HCT116 (cell line): ENCODE results near the gene COMMD1. TPM values are rescaled to one million over a fixed set of nuclear protein-coding genes. Genes with fewer than 3 reads are reported as not detected.
A peak's percentile ranks its signal among the peaks of the same experiment; 100 is the strongest.

Experiments used
- ATAC-seq: fragments of 200-7000 bp; cut with Tn5 transposase; 2 replicates; pipeline ENCODE4 v1.9.1; 2020; ENCODE audit warnings: mild to moderate bottlenecking, moderate library complexity
- BruUV-seq: library from RNA; stranded (reverse); fragments of 400-500 nt; replicated peaks from 2 replicates; lab custom pipeline; 2021; lab: Mats Ljungman, UMichigan
- CTCF ChIA-PET: fragments of 300-600 bp; sonication (Branson Sonifier 250); formaldehyde crosslinking; loops from one replicate; lab custom pipeline; 2021; ENCODE audit warnings: antibody characterized with exemption; lab: Charles Lee
- POLR2A ChIA-PET: fragments of 300-600, 350-600 bp; sonication (Branson Sonifier 250); formaldehyde crosslinking; loops from one replicate; lab custom pipeline; 2021; ENCODE audit warnings: antibody characterized with exemption; lab: Charles Lee
- RAD21 ChIA-PET, 2 experiments: fragments of 300-600 bp; sonication (Branson Sonifier 250); formaldehyde crosslinking; loops; one replicate each; lab custom pipeline; 2023; ENCODE audit warnings: low total read pairs in 2 of 2; ENCODE audit not compliant: uncharacterized antibody in 2 of 2, unreplicated experiment in 2 of 2, low non-redundant PET in 1 of 2; lab: Charles Lee
- DNase-seq: peaks from one replicate; pipeline ENCODE4 v3.0.0-alpha.2; 2010; ENCODE audit warnings: low read depth, low spot score
- H2AFZ ChIP-seq: fragments of 200-600 bp; shearing (Covaris generic), sonication (generic); 2 replicates; pipeline ENCODE4 v1.6.1; 2017; ENCODE audit warnings: low read depth, mixed run types, mixed read lengths, antibody characterized with exemption, low read length; ENCODE audit not compliant: poor library complexity, severe bottlenecking
- H3K27ac ChIP-seq: 2 replicates; pipeline ENCODE4 v1.5.1; 2012; ENCODE audit warnings: low read depth, low read length
- H3K27me3 ChIP-seq: fragments of 200-600 bp; sonication (generic); 2 replicates; pipeline ENCODE4 v1.6.1; 2016; ENCODE audit warnings: mixed run types, low read length, mixed read lengths; ENCODE audit not compliant: insufficient read depth
- H3K36me3 ChIP-seq, 2 experiments: fragments of 200-500 bp in 1 of 2; fragments of 200-600 bp in 1 of 2; sonication (Bioruptor generic) in 1 of 2; sonication (generic) in 1 of 2; 2 replicates each; pipeline versions ENCODE4 v1.5.1 to v1.6.1; 2014 to 2016; ENCODE audit warnings: low read length in 2 of 2, inconsistent platforms in 1 of 2, mixed read lengths in 1 of 2, mixed run types in 1 of 2; ENCODE audit not compliant: insufficient read depth in 2 of 2, control insufficient read depth in 1 of 2
- H3K4me1 ChIP-seq, 2 experiments: fragments of 200-600 bp in 1 of 2; sonication (generic) in 1 of 2; 2 replicates each; pipeline versions ENCODE4 v1.5.1 to v1.6.1; 2012 to 2017; ENCODE audit warnings: low read length in 2 of 2, inconsistent platforms in 1 of 2, mild to moderate bottlenecking in 1 of 2, mixed read lengths in 1 of 2, mixed run types in 1 of 2, moderate library complexity in 1 of 2; ENCODE audit not compliant: insufficient read depth in 2 of 2, control insufficient read depth in 1 of 2
- H3K4me2 ChIP-seq: fragments of 200-600 bp; sonication (generic); 2 replicates; pipeline ENCODE4 v1.6.1; 2017; ENCODE audit warnings: mixed run types, low read length, mixed read lengths
- H3K4me3 ChIP-seq, 2 experiments: fragments of 200-600 bp in 1 of 2; sonication (generic) in 1 of 2; replicated peaks in 1 of 2; 2 replicates each; pipeline ENCODE4 v1.5.1; 2011 to 2016; ENCODE audit warnings: low read length in 2 of 2, control low read depth in 1 of 2, low read depth in 1 of 2, mild to moderate bottlenecking in 1 of 2, mixed read lengths in 1 of 2, mixed run types in 1 of 2
- H3K79me2 ChIP-seq: fragments of 200-600 bp; sonication (generic); 2 replicates; pipeline ENCODE4 v1.6.1; 2017; ENCODE audit warnings: mild to moderate bottlenecking, mixed run types, low read length, moderate library complexity, mixed read lengths; ENCODE audit not compliant: insufficient read depth
- H3K9ac ChIP-seq: fragments of 200-600 bp; sonication (generic); 2 replicates; pipeline ENCODE4 v1.6.1; 2016; ENCODE audit warnings: low read length, mixed read lengths
- H3K9me2 ChIP-seq: fragments of 200-600 bp; sonication (generic), shearing (Covaris generic); 2 replicates; pipeline ENCODE4 v1.6.1; 2017; ENCODE audit warnings: mixed run types, mild to moderate bottlenecking, moderate library complexity; ENCODE audit not compliant: insufficient read depth
- H3K9me3 ChIP-seq, 2 experiments: fragments of 200-500 bp in 1 of 2; fragments of 200-600 bp in 1 of 2; sonication (Bioruptor generic) in 1 of 2; sonication (generic) in 1 of 2; 2 replicates each; pipeline ENCODE4 v1.6.1; 2014 to 2017; ENCODE audit warnings: low read length in 2 of 2, mixed read lengths in 2 of 2, inconsistent platforms in 1 of 2, low read depth in 1 of 2, mild to moderate bottlenecking in 1 of 2, mixed run types in 1 of 2, moderate library complexity in 1 of 2; ENCODE audit not compliant: control insufficient read depth in 1 of 2, insufficient read depth in 1 of 2
- H4K20me1 ChIP-seq: fragments of 200-600 bp; sonication (generic), shearing (Covaris generic); 2 replicates; pipeline ENCODE4 v1.6.1; 2017; ENCODE audit warnings: mixed run types, mild to moderate bottlenecking, moderate library complexity; ENCODE audit not compliant: insufficient read depth
- CBX3 ChIP-seq: IDR thresholded peaks from 2 replicates; pipeline ENCODE4 v1.6.1; 2012; ENCODE audit warnings: low read depth
- CEBPB ChIP-seq: IDR thresholded peaks from 2 replicates; pipeline ENCODE4 v1.6.1; 2012; ENCODE audit warnings: low read depth
- ELF1 ChIP-seq: IDR thresholded peaks from 2 replicates; pipeline ENCODE4 v1.6.1; 2012; ENCODE audit warnings: low read depth, borderline replicate concordance
- EZH2 ChIP-seq: fragments of 200-600 bp; sonication (generic); IDR thresholded peaks from 2 replicates; pipeline ENCODE4 v1.6.1; 2017; ENCODE audit warnings: antibody characterized with exemption, mixed run types
- EZH2phosphoT487 ChIP-seq: fragments of 200-600 bp; IDR thresholded peaks from 2 replicates; pipeline ENCODE4 v1.6.1; 2018; ENCODE audit warnings: antibody characterized with exemption, borderline replicate concordance
- JUND ChIP-seq: IDR thresholded peaks from 2 replicates; pipeline ENCODE4 v1.6.1; 2012
- POLR2A ChIP-seq: IDR thresholded peaks from 2 replicates; pipeline ENCODE4 v1.7.0; 2011; ENCODE audit warnings: borderline replicate concordance; ENCODE audit not compliant: insufficient read depth, insufficient read length; ENCODE audit errors: extremely low read depth
- POLR2AphosphoS5 ChIP-seq: IDR thresholded peaks from 2 replicates; pipeline ENCODE4 v1.6.1; 2011; ENCODE audit warnings: mild to moderate bottlenecking, low read depth, low read length, moderate library complexity
- RAD21 ChIP-seq: IDR thresholded peaks from 2 replicates; pipeline ENCODE4 v1.6.1; 2012; ENCODE audit warnings: low read depth, mild to moderate bottlenecking
- REST ChIP-seq: IDR thresholded peaks from 2 replicates; pipeline ENCODE4 v1.6.1; 2012; ENCODE audit warnings: low read depth
- TCF7L2 ChIP-seq: IDR thresholded peaks from 2 replicates; pipeline ENCODE4 v1.7.0; 2011; ENCODE audit warnings: borderline replicate concordance, inconsistent platforms; ENCODE audit not compliant: insufficient read depth, insufficient read length; ENCODE audit errors: extremely low read depth
- YY1 ChIP-seq: IDR thresholded peaks from 2 replicates; pipeline ENCODE4 v1.6.1; 2011; ENCODE audit warnings: low read length, low read depth, moderate library complexity, mild to moderate bottlenecking; ENCODE audit not compliant: insufficient replicate concordance; ENCODE audit errors: extremely low read depth
- ZBTB33 ChIP-seq: IDR thresholded peaks from 2 replicates; pipeline ENCODE4 v1.6.1; 2011; ENCODE audit warnings: mild to moderate bottlenecking, low read length, moderate library complexity; ENCODE audit not compliant: insufficient replicate concordance; ENCODE audit errors: extremely low read depth
- intact Hi-C: fragments of 100-400 bp; cut with micrococcal nuclease; formaldehyde crosslinking; loops from 2 replicates; pipeline ENCODE4 v1.10.0; 2022
- total RNA-seq: library from RNA; stranded (reverse); gene quantifications from one replicate; pipeline ENCODE4 v1.2.1, GENCODE V29; 2021; ENCODE audit not compliant: unreplicated experiment

Gene COMMD1
- total RNA-seq, 1 experiment from 2014 or later: 16.1 TPM

DNA sequence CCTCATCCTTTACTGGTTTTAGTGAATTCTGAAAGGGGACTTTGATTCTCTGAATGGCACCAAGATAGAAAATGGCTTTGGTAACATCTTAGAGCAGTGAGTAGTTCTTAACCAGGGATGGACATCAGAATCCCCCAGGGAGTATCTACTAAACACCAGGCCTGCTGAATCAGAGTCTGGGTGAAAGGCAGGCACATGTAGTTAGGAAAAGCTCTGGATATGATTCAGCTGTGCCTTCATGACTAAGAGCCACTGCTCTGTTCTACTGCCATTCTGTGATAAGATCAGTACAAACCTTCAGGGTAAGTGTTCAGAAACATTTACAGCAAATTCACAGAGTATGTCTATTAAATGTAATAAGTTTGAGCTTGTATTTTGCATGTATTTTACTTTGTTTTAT lies 244.2 kb downstream of the COMMD1 start:
- CTCF ChIA-PET: no interaction called here
- Histone ChIP-seq H3K27me3 (no peaks in the 10 kb centered on the region), H3K9me2 (no peaks in the 10 kb centered on the region), H3K4me2 (no peak overlapping the region), H3K4me1 (peaks cover 4 to 28% of the 10 kb centered on the region in 2 experiments; a peak in 2 of 4 replicates), H3K79me2 (no peaks in the 10 kb centered on the region), H4K20me1 (no peaks in the 10 kb centered on the region), H3K9me3 (no peaks in the 10 kb centered on the region), H3K27ac (no peak overlapping the region), H2AFZ (no peak overlapping the region), H3K9ac (no peak overlapping the region), H3K36me3 (no peaks in the 10 kb centered on the region), H3K4me3 (no peak overlapping the region)
- ATAC-seq (no peak), DNase-seq (no peak)
- BruUV-seq: no TSS peak
- no peak for TF ChIP-seq TCF7L2
- no peak for TF ChIP-seq EZH2
- TF ChIP-seq CBX3: no peak
- TF ChIP-seq YY1: no peak
- no peak for TF ChIP-seq ZBTB33
- intact Hi-C loops: no loop called here
- RAD21 ChIA-PET: no interaction called here
- POLR2A ChIA-PET: no interaction called here

GRCh38 chr2:62150597-62151305 lies 245.3 kb downstream of the COMMD1 start:
- BruUV-seq: no TSS peak
- Histone ChIP-seq H3K4me3 (no peak overlapping the region), H3K36me3 (no peaks in the 10 kb centered on the region), H3K27ac (no peak overlapping the region), H3K9me3 (no peaks in the 10 kb centered on the region), H3K4me2 (0 out of 2 replicates have a peak overlapping the region, but pooled peaks have one; percentile 46), H3K9me2 (no peaks in the 10 kb centered on the region), H3K27me3 (no peaks in the 10 kb centered on the region), H3K4me1 (peaks cover 4 to 28% of the 10 kb centered on the region in 2 experiments; a peak in 2 of 4 replicates), H4K20me1 (no peaks in the 10 kb centered on the region), H3K9ac (no peak overlapping the region), H3K79me2 (no peaks in the 10 kb centered on the region), H2AFZ (no peak overlapping the region)
- RAD21 ChIA-PET: no interaction called here
- POLR2A ChIA-PET: no interaction called here
- no peak for ATAC-seq
- CTCF ChIA-PET: no interaction called here
- intact Hi-C loops: no loop called here
- no peak for DNase-seq
- TF ChIP-seq REST: no peak
- TF ChIP-seq CEBPB: no peak
- no peak for TF ChIP-seq TCF7L2
- TF ChIP-seq POLR2A: no peak
- no peak for TF ChIP-seq RAD21
- TF ChIP-seq ELF1: no peak
- no peak for TF ChIP-seq JUND
- no peak for TF ChIP-seq POLR2AphosphoS5
- TF ChIP-seq EZH2phosphoT487: no peak
